Measurements from ENCODE around the gene BMERB1. TPM values are rescaled to one million over a fixed set of nuclear protein-coding genes. Genes with fewer than 3 reads are reported as not detected.

The BMERB1 gene
- total RNA-seq, 2 donors from 2014 or later, result 6.3 to 10.4 TPM

DNA sequence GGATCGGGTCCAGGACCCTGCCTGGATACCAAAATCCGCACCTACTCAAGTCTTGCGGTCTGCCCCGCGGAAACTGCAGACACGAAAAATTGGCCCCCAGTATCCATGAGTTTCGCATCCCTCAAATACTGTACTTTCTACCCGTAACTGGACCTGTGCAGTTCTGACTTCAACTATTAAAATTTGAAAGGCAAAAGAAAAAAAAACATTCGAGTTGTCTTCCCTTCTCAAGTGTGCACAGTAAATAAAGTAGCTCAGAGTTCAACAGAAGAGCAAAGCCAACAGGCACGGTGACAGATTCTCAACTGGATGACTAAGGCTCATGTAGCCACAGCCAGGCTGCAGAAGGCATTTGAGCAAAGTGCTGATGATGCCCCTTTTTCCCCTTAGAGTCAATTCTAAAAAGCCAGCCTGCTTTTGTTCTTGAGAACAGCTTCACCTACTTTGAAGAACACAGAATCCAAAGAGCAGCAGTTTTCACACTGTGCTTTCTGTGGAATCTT, 176.0 kb downstream of the BMERB1 start:
- H3K9me3 ChIP-seq (ENCODE audit: control insufficient read depth, low read length), result no peaks in the 10 kb centered on the region
- Mint-ChIP-seq H3K4me1 (no peaks in the 10 kb centered on the region), H3K4me3 (no peak overlapping the region), H3K27ac (no peak overlapping the region), H3K27me3 (ENCODE audit: insufficient read depth) (no peaks in the 10 kb centered on the region), H3K9me3 (no peaks in the 10 kb centered on the region), H3K36me3 (ENCODE audit: low read depth) (peaks cover 74% of the 10 kb centered on the region)
- H3K9ac ChIP-seq (ENCODE audit: extremely low read depth, low read length, poor library complexity, severe bottlenecking), result no peak overlapping the region
- no peaks in the 10 kb centered on the region for H3K27me3 ChIP-seq (ENCODE audit: control insufficient read depth, insufficient read depth, low read length, poor library complexity, severe bottlenecking)
- no peaks in the 10 kb centered on the region for H3K4me1 ChIP-seq (ENCODE audit: control insufficient read depth, insufficient read depth, low read length)
- no peak overlapping the region for H3K4me3 ChIP-seq (ENCODE audit: low read length)
- no peak overlapping the region for H3K27ac ChIP-seq (ENCODE audit: low read depth, low read length)
- peaks cover 65% of the 10 kb centered on the region for H3K36me3 ChIP-seq (ENCODE audit: control insufficient read depth, insufficient read depth, low read length)
- TF ChIP-seq, protein P1, sequence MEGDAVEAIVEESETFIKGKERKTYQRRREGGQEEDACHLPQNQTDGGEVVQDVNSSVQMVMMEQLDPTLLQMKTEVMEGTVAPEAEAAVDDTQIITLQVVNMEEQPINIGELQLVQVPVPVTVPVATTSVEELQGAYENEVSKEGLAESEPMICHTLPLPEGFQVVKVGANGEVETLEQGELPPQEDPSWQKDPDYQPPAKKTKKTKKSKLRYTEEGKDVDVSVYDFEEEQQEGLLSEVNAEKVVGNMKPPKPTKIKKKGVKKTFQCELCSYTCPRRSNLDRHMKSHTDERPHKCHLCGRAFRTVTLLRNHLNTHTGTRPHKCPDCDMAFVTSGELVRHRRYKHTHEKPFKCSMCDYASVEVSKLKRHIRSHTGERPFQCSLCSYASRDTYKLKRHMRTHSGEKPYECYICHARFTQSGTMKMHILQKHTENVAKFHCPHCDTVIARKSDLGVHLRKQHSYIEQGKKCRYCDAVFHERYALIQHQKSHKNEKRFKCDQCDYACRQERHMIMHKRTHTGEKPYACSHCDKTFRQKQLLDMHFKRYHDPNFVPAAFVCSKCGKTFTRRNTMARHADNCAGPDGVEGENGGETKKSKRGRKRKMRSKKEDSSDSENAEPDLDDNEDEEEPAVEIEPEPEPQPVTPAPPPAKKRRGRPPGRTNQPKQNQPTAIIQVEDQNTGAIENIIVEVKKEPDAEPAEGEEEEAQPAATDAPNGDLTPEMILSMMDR (conservative IDR thresholded peaks at IDR 0.05), result no peak
- WGBS, 2 experiments (ENCODE audit: insufficient coverage in 1 of 2, insufficient read length in 1 of 2), result 93 to 97% methylated on average over 10 of the region's 10 CpGs
- DNase-seq, result no peak

DNA sequence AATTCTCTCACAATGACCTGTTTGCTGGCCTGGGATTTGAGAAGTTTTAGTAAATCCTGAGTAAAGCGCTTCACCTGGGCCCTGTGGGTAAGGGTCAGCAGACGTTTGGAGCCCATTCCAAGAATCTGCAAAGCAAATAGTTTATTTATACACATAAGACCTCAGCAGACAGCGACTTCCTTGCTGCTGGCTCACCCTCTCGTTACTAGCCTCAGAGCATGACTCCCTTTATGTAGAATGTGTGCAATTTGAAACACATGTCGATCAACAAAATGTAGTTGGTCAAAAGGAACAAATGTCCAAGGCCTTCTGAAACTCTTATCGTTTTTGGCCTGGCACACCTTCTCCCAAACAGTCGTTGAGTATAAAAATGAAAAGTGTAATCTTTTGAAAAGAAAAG, 177.2 kb downstream of the BMERB1 start:
- no peaks in the 10 kb centered on the region for H3K27me3 Mint-ChIP-seq (ENCODE audit: insufficient read depth)
- no peak overlapping the region for H3K27ac Mint-ChIP-seq
- H3K4me3 Mint-ChIP-seq, result no peak overlapping the region
- H3K27ac ChIP-seq (ENCODE audit: low read depth, low read length), result no peak overlapping the region
- no peaks in the 10 kb centered on the region for H3K9me3 Mint-ChIP-seq
- H3K27me3 ChIP-seq (ENCODE audit: control insufficient read depth, insufficient read depth, low read length, poor library complexity, severe bottlenecking), result no peaks in the 10 kb centered on the region
- H3K4me3 ChIP-seq (ENCODE audit: low read length), result no peak overlapping the region
- no peaks in the 10 kb centered on the region for H3K4me1 ChIP-seq (ENCODE audit: control insufficient read depth, insufficient read depth, low read length)
- no peak overlapping the region for H3K9ac ChIP-seq (ENCODE audit: extremely low read depth, low read length, poor library complexity, severe bottlenecking)
- peaks cover 77% of the 10 kb centered on the region for H3K36me3 ChIP-seq (ENCODE audit: control insufficient read depth, insufficient read depth, low read length)
- H3K36me3 Mint-ChIP-seq (ENCODE audit: low read depth), result peaks cover 75% of the 10 kb centered on the region
- no peaks in the 10 kb centered on the region for H3K4me1 Mint-ChIP-seq
- TF ChIP-seq, protein P1 (conservative IDR thresholded peaks at IDR 0.05), result no peak
- no peak for DNase-seq
- no peaks in the 10 kb centered on the region for H3K9me3 ChIP-seq (ENCODE audit: control insufficient read depth, low read length)
- WGBS, 2 experiments (ENCODE audit: insufficient coverage in 1 of 2, insufficient read length in 1 of 2), result 91 to 93% methylated on average over 5 to 7 of the region's 7 CpGs

DNA sequence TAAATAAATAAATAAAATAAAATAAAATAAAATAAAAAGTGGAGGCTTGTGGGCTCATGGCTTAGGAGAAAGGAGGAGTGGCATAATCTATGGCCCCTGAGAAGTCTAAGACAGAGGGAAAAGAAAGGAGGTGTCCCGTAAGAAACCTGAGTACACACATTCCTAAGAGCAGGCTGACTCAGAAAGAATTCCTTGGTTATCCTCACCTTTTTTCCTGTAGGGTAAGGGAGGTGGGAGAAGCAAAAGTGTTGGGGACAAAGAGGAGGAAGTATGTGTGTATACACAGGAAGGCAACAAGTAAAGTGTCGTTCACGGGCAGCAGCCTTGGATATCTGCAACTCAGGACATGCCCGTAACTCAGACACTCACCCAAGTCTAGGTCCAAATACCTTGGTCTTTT, 179.3 kb downstream of the BMERB1 start:
- TF ChIP-seq, protein P1 (conservative IDR thresholded peaks at IDR 0.05), result no peak
- Histone ChIP-seq H3K27me3 (ENCODE audit: control insufficient read depth, insufficient read depth, low read length, poor library complexity, severe bottlenecking) (no peaks in the 10 kb centered on the region), H3K4me1 (ENCODE audit: control insufficient read depth, insufficient read depth, low read length) (no peaks in the 10 kb centered on the region), H3K4me3 (ENCODE audit: low read length) (no peak overlapping the region), H3K27ac (ENCODE audit: low read depth, low read length) (no peak overlapping the region), H3K9me3 (ENCODE audit: control insufficient read depth, low read length) (no peaks in the 10 kb centered on the region), H3K36me3 (ENCODE audit: control insufficient read depth, insufficient read depth, low read length) (peaks cover 81% of the 10 kb centered on the region), H3K9ac (ENCODE audit: extremely low read depth, low read length, poor library complexity, severe bottlenecking) (no peak overlapping the region)
- no peak for DNase-seq
- H3K27ac Mint-ChIP-seq, result no peak overlapping the region
- 88 to 93% methylated on average over 1 to 4 of the region's 4 CpGs for WGBS, 2 experiments (ENCODE audit: insufficient coverage in 1 of 2, insufficient read length in 1 of 2)
- H3K27me3 Mint-ChIP-seq (ENCODE audit: insufficient read depth), result no peaks in the 10 kb centered on the region
- H3K36me3 Mint-ChIP-seq (ENCODE audit: low read depth), result peaks cover 77% of the 10 kb centered on the region
- no peaks in the 10 kb centered on the region for H3K4me1 Mint-ChIP-seq
- no peaks in the 10 kb centered on the region for H3K9me3 Mint-ChIP-seq
- no peak overlapping the region for H3K4me3 Mint-ChIP-seq
